Endodermal cell (in vitro differentiated cells): ENCODE results near the gene NSMCE4A. TPM values are rescaled to one million over a fixed set of nuclear protein-coding genes. Genes with fewer than 3 reads are reported as not detected.

Experiments used
- DNase-seq: peaks from one replicate; pipeline ENCODE4 v3.0.0-alpha.2; 2017
- H3K27ac ChIP-seq: 2 replicates; pipeline ENCODE4 v1.5.1; 2013; ENCODE audit warnings: mild to moderate bottlenecking, low read depth, low read length, moderate library complexity
- H3K27me3 ChIP-seq: 2 replicates; pipeline ENCODE4 v1.6.1; 2013; ENCODE audit warnings: mild to moderate bottlenecking, low read length, moderate library complexity; ENCODE audit not compliant: insufficient read depth, control insufficient read depth, poor library complexity, severe bottlenecking
- H3K36me3 ChIP-seq: 2 replicates; pipeline ENCODE4 v1.7.0; 2013; ENCODE audit warnings: mild to moderate bottlenecking, low read length, moderate library complexity; ENCODE audit not compliant: control insufficient read depth, insufficient read depth
- H3K4me1 ChIP-seq: one replicate; pipeline ENCODE4 v1.7.0; 2013; ENCODE audit warnings: low read length; ENCODE audit not compliant: control insufficient read depth, insufficient read depth
- H3K4me3 ChIP-seq: 2 replicates; pipeline ENCODE4 v1.5.1; 2013; ENCODE audit warnings: mild to moderate bottlenecking, low read length, moderate library complexity
- H3K9ac ChIP-seq: 2 replicates; pipeline ENCODE4 v1.6.1; 2013; ENCODE audit warnings: mild to moderate bottlenecking, low read length, moderate library complexity; ENCODE audit not compliant: poor library complexity, severe bottlenecking; ENCODE audit errors: extremely low read depth
- H3K9me3 ChIP-seq: 2 replicates; pipeline ENCODE4 v1.6.1; 2013; ENCODE audit warnings: mild to moderate bottlenecking, low read length, moderate library complexity; ENCODE audit not compliant: control insufficient read depth
- H3K27ac Mint-ChIP-seq: 2 replicates; pipeline ENCODE4 v1.8.0; 2020; ENCODE audit warnings: mixed read lengths
- H3K27me3 Mint-ChIP-seq: 2 replicates; pipeline ENCODE4 v1.8.0; 2021; ENCODE audit warnings: mild to moderate bottlenecking, mixed read lengths; ENCODE audit not compliant: insufficient read depth
- H3K36me3 Mint-ChIP-seq: 2 replicates; pipeline ENCODE4 v1.8.0; 2020; ENCODE audit warnings: low read depth, mixed read lengths
- H3K4me1 Mint-ChIP-seq: 2 replicates; pipeline ENCODE4 v1.8.0; 2020; ENCODE audit warnings: mixed read lengths
- H3K4me3 Mint-ChIP-seq: 2 replicates; pipeline ENCODE4 v1.8.0; 2020; ENCODE audit warnings: mild to moderate bottlenecking, moderate library complexity, mixed read lengths
- H3K9me3 Mint-ChIP-seq: 2 replicates; pipeline ENCODE4 v1.8.0; 2020; ENCODE audit warnings: mild to moderate bottlenecking, mixed read lengths
- WGBS, 2 experiments: methylation state at CpG; one replicate each; pipeline versions ENCODE4 v1.1.5 to v1.1.7; 2013; ENCODE audit warnings: missing lambda C conversion rate in 2 of 2, mixed read lengths in 1 of 2; ENCODE audit not compliant: insufficient coverage in 1 of 2, insufficient read length in 1 of 2; 5-methylcytosine and 5-hydroxymethylcytosine counted together
- total RNA-seq, 2 donors: library from RNA; stranded (reverse); fragmentation: NEBNext Ultra II Directional in 1 of 2; extraction: Animal tissue kit (Norgen Biotek cat#: 25700) in 1 of 2; gene quantifications; 2 replicates in 1 of 2; 3 replicates in 1 of 2; pipeline ENCODE4 v1.2.1, GENCODE V29; 2021
- TF ChIP-seq, protein P1 (sequence below): fragments of 200-600 bp; sonication (generic); conservative IDR thresholded peaks from 2 replicates; pipeline ENCODE4 v1.5.0; 2021; ENCODE audit warnings: antibody characterized with exemption, mild to moderate bottlenecking

The NSMCE4A gene
- total RNA-seq, 2 donors from 2014 or later, result 55.3 to 69.7 TPM

DNA sequence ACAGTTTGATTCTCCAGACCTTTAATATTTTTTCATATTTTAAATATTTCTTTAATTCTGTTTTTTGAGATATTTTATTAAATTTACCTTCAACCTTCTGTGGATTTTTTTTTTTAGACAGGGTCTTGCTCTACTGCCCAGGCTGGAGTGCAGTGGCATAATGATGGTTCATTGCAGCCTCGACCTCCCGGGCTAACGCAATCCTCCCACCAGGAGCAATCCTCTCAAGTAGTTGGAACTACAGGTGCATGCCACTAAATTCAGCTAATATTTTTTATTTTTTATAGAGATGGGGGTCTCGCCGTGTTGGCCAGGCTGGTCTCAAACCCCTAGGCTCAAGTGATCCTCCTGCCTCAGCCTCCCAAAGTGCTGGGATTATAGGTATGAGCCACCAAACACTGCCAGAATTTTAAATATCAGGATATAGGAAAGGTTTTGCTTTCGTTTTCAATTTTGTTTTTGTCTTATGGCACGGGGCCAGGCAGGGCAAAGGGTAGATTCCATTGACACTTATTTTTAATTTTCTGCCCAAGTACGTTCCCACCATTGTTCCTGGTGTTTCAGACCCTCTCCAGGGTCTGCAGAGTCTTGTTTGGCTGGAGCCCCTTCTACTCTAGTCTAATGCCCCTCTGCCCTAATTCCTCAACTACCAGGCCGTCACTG is 15.1 kb upstream of the NSMCE4A start:
- Mint-ChIP-seq H3K9me3 (peaks cover 12% of the 10 kb centered on the region), H3K36me3 (no peaks in the 10 kb centered on the region), H3K27ac (no peak overlapping the region), H3K4me3 (no peak overlapping the region), H3K4me1 (peaks cover 16% of the 10 kb centered on the region), H3K27me3 (no peaks in the 10 kb centered on the region)
- 92 to 100% methylated on average over 3 to 9 of the region's 9 CpGs for WGBS, 2 experiments
- Histone ChIP-seq H3K27me3 (no peaks in the 10 kb centered on the region), H3K4me1 (peaks cover 5% of the 10 kb centered on the region), H3K4me3 (no peak overlapping the region), H3K9me3 (no peaks in the 10 kb centered on the region), H3K9ac (no peak overlapping the region), H3K27ac (no peak overlapping the region), H3K36me3 (no peaks in the 10 kb centered on the region)
- TF ChIP-seq, protein P1, sequence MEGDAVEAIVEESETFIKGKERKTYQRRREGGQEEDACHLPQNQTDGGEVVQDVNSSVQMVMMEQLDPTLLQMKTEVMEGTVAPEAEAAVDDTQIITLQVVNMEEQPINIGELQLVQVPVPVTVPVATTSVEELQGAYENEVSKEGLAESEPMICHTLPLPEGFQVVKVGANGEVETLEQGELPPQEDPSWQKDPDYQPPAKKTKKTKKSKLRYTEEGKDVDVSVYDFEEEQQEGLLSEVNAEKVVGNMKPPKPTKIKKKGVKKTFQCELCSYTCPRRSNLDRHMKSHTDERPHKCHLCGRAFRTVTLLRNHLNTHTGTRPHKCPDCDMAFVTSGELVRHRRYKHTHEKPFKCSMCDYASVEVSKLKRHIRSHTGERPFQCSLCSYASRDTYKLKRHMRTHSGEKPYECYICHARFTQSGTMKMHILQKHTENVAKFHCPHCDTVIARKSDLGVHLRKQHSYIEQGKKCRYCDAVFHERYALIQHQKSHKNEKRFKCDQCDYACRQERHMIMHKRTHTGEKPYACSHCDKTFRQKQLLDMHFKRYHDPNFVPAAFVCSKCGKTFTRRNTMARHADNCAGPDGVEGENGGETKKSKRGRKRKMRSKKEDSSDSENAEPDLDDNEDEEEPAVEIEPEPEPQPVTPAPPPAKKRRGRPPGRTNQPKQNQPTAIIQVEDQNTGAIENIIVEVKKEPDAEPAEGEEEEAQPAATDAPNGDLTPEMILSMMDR, result no peak
- no peak for DNase-seq

DNA sequence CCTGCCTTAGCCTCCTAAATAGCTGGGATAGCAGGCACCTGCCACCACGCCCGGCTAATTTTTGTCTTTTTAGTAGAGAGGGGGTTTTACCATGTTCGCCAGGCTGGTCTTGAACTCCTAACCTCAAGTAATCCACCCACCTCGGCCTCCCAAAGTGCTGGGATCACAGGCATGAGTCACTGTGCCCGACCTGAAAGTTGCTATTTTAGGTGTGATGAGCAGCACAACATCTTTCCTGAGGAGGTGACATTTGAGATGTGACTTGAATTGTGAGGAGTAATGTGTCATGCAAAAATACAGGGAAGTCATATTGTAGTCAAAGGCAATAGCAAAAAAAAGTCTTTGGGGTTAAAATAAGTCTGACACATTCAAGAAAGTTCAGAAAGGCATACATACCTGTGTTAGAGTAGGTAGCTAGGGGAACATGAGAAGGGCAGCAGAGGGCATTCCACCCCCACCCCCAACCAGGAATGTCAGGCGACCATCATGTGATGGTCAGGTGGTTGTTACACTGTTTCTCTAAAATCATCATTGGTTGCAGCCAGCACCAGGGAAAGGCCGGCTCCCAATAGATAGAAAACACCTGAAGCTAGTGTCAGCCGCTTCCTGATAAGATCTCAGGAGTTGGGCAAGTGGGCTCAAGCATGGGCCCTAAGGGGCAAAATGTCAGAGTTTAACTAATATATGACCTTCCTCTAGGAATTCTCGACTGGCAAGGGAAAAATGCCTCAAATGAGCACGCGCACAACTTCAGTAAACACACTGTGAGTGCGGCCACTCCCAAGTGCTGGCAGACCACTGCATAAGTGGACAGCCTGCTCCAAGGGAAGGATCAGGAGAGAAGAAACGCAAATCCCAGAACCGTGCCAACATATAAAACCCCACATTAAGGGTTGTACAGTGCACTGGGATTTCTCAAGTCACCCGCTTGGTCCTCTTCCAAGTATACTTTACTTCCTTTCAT is 13.6 kb upstream of the NSMCE4A start, which contains the start of gene TACC2:
TSS of gene TACC2 (plus strand) at position 803 of the 964 bp plus-strand sequence. CDS start 32,819 bp downstream, outside the sequence.
- Histone ChIP-seq H3K36me3 (no peaks in the 10 kb centered on the region), H3K9ac (no peak within 1 kb of the TSS), H3K27ac (no peak within 1 kb of the TSS), H3K4me1 (no peaks in the 10 kb centered on the region), H3K9me3 (peaks cover 13% of the 10 kb centered on the region), H3K27me3 (no peaks in the 10 kb centered on the region), H3K4me3 (no peak within 1 kb of the TSS)
- TF ChIP-seq, protein P1, result no peak
- peaks cover 6% of the 10 kb centered on the region for H3K36me3 Mint-ChIP-seq
- DNase-seq, result no peak
- peaks cover 1% of the 10 kb centered on the region for H3K4me1 Mint-ChIP-seq
- H3K27me3 Mint-ChIP-seq, result no peaks in the 10 kb centered on the region
- peaks cover 26% of the 10 kb centered on the region for H3K9me3 Mint-ChIP-seq
- H3K27ac Mint-ChIP-seq, result no peak within 1 kb of the TSS
- H3K4me3 Mint-ChIP-seq, result no peak within 1 kb of the TSS
- WGBS, 2 experiments, result 85 to 91% methylated on average over 10 to 15 of the region's 15 CpGs

- Mint-ChIP-seq H3K4me3 (no peak overlapping the region), H3K27me3 (no peaks in the 10 kb centered on the region), H3K27ac (no peak overlapping the region), H3K9me3 (peaks cover 26% of the 10 kb centered on the region), H3K36me3 (peaks cover 6% of the 10 kb centered on the region), H3K4me1 (no peaks in the 10 kb centered on the region)
- Histone ChIP-seq H3K27me3 (no peaks in the 10 kb centered on the region), H3K36me3 (no peaks in the 10 kb centered on the region), H3K4me1 (no peaks in the 10 kb centered on the region), H3K9ac (no peak overlapping the region), H3K9me3 (peaks cover 14% of the 10 kb centered on the region), H3K27ac (no peak overlapping the region), H3K4me3 (peak overlapping the region; percentile 64)
- no peak for DNase-seq
- TF ChIP-seq, protein P1, result no peak
- 83 to 94% methylated on average over 2 of the region's 2 CpGs for WGBS, 2 experiments
Observed at GRCh38 chr10:121984463-121984862, 9.4 kb upstream of the NSMCE4A start.
